Effector CD4-positive, alpha-beta T cell (primary cell): ENCODE results near the gene MRPL54.

Experiments used
- DNase-seq: peaks from one replicate; pipeline ENCODE4 v3.0.0-alpha.2; 2020

Gene MRPL54

GRCh38 chr19:3785938-3786824 lies 23.7 kb downstream of the MRPL54 start, which contains the start of gene MATK:
TSS of gene MATK (minus strand) at chr19:3786381. CDS start at chr19:3785135, 1,246 bp downstream.
- DNase-seq, result no peak

- no peak for DNase-seq
Measured at GRCh38 chr19:3788996-3789778, 26.7 kb downstream of the MRPL54 start.

DNA sequence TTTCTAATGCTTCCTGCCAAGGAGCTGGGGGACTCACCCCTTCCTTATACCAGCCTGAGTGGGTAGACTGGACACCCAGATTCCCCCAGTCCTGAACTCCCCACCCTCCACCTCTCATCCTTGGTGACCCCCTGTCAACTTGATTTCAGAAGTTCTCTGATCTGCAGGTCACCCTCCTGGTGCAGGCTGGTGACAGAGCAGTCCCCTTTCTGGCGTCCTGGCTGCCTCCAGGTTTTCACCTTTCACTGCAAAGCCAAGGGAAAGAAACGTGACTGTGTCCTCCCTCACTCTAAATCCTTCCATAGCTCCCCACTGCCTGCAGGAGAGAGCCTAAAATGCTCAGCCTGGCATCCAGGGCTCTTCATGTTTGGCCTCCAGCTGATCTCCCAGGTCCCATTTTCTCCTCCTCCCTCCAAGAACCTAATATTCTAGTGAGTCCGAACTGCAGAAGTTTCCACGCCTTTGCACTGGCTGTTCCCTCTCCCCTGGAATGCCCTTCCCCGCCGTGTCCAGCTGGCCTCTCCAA lies 27.8 kb downstream of the MRPL54 start:
- no peak for DNase-seq

DNA sequence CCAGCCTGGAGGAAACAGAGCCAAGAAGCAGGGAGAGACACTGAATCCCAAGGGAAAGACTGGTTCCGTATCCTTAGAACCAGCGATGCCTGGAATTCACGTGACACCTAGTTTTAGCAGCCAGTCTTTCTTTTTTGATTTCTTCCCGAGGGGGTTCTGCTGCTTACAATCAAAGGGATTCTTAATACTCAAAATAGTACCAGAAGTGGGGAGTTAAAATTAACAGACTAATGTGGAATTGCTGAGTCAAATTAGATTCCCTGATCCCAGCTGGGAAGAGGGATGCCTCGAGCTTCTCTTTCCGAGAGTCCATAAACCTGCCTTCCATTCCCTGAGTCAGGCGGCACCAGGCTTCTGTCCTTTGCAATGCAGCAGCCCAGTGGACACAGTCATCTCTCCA lies 28.5 kb downstream of the MRPL54 start:
- DNase-seq, result no peak

DNA sequence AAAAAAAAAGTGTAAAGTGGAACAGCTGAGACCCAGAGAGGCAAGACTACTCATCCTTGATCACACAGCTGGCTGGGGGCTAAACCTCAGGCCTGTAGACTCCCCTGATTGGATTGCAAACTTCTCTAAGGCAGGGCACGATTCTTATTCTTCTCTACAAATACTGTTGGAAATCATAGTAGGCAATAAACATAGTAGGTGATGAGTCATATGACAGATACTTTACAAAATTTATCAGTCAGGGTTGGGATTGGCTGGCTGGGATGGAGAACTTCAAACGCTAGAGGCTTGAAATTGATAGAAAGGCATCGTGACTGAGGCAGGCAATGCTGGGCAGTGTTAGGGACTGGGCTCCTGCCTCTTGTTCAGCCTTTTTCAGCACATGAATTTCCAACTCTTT lies 29.6 kb downstream of the MRPL54 start:
- DNase-seq, result no peak

GRCh38 chr19:3793799-3794198 lies 31.3 kb downstream of the MRPL54 start:
- no peak for DNase-seq

- DNase-seq, result no peak
Measured at GRCh38 chr19:3796358-3796757, 33.9 kb downstream of the MRPL54 start.

GRCh38 chr19:3798137-3798536 lies 35.7 kb downstream of the MRPL54 start:
- DNase-seq, result no peak

- DNase-seq, result no peak
Measured at GRCh38 chr19:3800996-3801395, 38.5 kb downstream of the MRPL54 start.

- DNase-seq, result peak; percentile 37
Measured at GRCh38 chr19:3801412-3802096, 39.1 kb downstream of the MRPL54 start.

- DNase-seq, result no peak
Measured at GRCh38 chr19:3803114-3803888, 40.8 kb downstream of the MRPL54 start.

GRCh38 chr19:3803986-3804385 lies 41.5 kb downstream of the MRPL54 start:
- DNase-seq, result no peak

- DNase-seq, result no peak
Measured at GRCh38 chr19:3804429-3804828, 41.9 kb downstream of the MRPL54 start.

DNA sequence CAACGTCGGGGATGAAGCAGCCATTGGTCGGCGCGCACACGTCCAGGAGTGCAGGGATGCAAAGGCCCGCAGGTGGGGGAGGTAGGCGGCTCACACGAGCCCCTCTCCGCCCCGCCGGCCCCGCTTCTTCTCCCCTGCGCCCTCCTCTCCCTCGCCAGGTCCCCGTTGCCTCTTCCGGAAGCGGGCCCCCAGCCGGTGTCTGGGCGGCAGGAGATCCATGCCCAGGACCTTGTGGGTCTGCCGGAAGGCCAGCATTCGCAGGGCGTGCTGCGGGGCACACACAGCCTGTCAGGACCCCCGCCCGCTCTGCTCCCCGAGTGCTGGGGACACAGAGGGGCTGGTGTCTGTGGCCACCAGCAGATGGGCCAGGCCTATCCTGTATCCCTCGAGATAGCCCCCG lies 43.4 kb downstream of the MRPL54 start:
- DNase-seq, result no peak

DNA sequence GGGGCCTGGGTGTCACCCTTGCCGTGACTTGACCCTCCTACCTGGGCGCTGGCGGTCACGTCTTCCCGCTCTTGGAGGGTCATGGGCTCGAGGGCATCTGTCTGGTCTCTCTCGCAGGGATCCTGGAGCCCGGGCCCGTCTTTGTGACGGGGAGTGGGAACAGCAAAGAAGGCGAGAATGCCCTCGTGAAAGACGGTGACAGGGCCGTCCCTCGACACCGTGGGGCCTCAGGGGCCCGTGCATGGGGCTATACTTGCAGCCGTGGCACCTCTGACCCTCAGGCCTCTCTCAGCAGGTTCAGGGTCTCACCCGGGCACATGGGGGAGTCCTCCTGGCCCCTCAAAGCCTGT lies 44.6 kb downstream of the MRPL54 start:
- no peak for DNase-seq

- no peak for DNase-seq
Measured at GRCh38 chr19:3807574-3808354, 45.3 kb downstream of the MRPL54 start.

GRCh38 chr19:3808420-3809143 lies 46.1 kb downstream of the MRPL54 start:
- DNase-seq, result no peak

GRCh38 chr19:3809881-3810707 lies 47.6 kb downstream of the MRPL54 start:
- DNase-seq, result no peak

DNA sequence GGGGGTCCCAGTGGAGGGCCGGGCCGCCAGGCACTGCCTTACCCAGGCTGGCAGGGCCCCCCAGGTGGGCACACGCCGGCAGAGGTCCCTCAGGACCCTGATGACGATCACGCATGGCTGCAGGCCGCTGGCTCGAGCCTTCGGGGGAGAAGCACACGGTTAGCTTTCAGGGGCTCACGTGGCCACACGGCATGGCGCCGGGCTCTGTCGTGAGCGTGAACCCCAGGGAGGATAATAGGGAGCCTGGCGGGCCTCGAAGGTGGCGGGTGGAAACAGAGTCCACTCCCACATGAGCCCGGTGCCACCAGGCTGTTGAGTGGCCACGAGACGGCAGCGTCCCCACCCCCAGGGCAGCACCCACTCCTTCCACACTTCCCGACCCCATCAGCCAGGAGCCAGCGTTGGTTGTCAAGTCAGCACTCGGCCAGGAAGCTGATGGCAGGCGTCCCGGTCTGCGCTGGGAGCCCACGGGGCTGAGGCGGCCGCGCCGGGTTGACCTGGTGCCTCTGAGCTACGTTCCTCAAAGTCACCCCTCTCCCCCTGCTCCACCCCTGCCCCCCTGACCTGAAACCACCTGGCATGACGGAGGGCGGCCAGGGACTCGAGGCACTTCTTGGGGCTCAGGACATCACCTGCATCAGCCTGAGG lies 48.4 kb downstream of the MRPL54 start:
- no peak for DNase-seq
